HG02870 (cell line): ENCODE measurements around the gene GTPBP1.

Experiments
- ATAC-seq: cut with Tn5 transposase; IDR thresholded peaks from one replicate; pipeline ENCODE4 v1.9.1; 2021; ENCODE audit warnings: mild to moderate bottlenecking, moderate library complexity; ENCODE audit not compliant: unreplicated experiment

Gene GTPBP1

GRCh38 chr22:38782402-38783094 lies 76.8 kb downstream of the GTPBP1 start:
- no peak for ATAC-seq
